Measurements from ENCODE around the gene ZNF576. TPM values are rescaled to one million over a fixed set of nuclear protein-coding genes. Genes with fewer than 3 reads are reported as not detected.
"Not testable (repeated sequence)": the region's sequence is repeated elsewhere in the genome, so short reads cannot be mapped to it uniquely, and the experiment has no call there.

Gene ZNF576
- total RNA-seq, 4 donors from 2014 or later = 12.3 to 15.0 (median 13.3) TPM

GRCh38 chr19:43642531-43642930 is 46.1 kb downstream of the ZNF576 start:
- no peak for DNase-seq (ENCODE audit: low spot score)
- no peak for TF ChIP-seq CTCF (IDR thresholded peaks at IDR 0.05)
- no peak for ATAC-seq (ENCODE audit: low FRiP score)

DNA sequence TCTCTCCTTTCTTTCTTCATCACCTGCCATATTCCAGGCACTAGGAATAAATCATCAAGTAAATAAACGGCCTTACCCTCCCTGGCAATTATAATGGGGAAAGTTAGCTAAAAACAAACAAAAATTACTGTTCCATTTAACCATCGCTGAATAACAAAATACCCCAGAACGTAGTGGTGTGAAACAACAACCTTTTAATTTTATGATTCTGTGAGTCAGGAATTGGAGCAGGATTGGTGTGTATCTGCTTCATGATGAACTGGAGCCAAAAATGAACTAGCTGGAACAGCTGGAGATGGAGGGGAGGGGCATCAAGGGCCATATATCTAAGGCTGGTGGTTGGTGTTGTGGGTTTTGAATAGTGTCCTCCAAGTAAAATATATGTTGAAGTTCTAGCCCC is 46.9 kb downstream of the ZNF576 start:
- TF ChIP-seq CTCF (IDR thresholded peaks at IDR 0.05) = no peak
- DNase-seq (ENCODE audit: low spot score) (no peak), ATAC-seq (ENCODE audit: low FRiP score) (no peak)

DNA sequence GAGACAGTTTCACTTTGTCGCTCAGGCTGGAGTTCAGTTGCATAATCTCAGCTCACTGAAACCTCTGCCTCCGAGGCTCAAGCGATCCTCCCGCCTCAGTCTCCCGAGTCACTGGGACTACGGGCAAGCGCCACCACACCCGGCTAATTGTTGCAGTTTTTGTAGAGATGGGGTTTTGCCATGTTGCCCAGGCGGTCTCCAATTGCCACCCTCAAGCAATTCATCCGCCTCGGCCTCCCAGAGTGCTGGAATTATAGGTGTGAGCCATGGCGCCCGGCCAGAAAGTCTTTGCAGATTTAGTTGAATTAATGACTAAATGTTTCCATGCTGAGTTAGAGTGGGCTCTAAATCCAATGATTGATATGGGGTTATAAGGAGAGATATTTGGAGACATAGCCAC is 47.8 kb downstream of the ZNF576 start:
- ATAC-seq (ENCODE audit: low FRiP score) (no peak), DNase-seq (ENCODE audit: low spot score) (no peak)
- no peak for TF ChIP-seq CTCF (IDR thresholded peaks at IDR 0.05)

DNA sequence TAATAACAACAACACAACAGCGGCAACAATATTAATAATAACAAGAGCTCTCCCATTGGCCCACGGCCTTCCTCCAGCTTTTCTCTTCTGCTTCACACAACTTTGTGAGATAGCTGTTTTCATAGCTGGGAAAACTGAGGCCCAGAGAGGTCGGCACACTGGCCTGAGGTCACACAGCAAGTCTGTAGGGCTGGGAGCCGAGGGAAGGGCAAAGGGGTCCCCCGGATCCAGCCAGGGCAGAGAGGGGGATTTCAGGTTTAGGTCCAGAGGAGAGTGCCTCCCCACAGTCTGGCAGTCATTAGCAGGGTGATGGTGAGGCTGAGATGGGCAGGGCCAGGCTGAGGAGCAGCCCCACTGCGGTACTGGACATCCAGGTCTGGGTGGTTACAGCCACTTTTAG is 52.2 kb downstream of the ZNF576 start:
- TF ChIP-seq CTCF (IDR thresholded peaks at IDR 0.05) = no peak
- DNase-seq (ENCODE audit: low spot score) (no peak), ATAC-seq (ENCODE audit: low FRiP score) (no peak)

- DNase-seq (ENCODE audit: low spot score) = no peak
Observed at GRCh38 chr19:43649514-43649913, 53.1 kb downstream of the ZNF576 start.

GRCh38 chr19:43650276-43650675 is 53.9 kb downstream of the ZNF576 start:
- not testable (repeated sequence) for ATAC-seq (ENCODE audit: low FRiP score); DNase-seq (ENCODE audit: low spot score)

More at GRCh38 chr19:43649514-43649913, 53.1 kb downstream of the ZNF576 start:
- no peak for TF ChIP-seq CTCF (IDR thresholded peaks at IDR 0.05)
- ATAC-seq (ENCODE audit: low FRiP score) = no peak

Other genes with a start within 250 kb of the ZNF576 start
- 10 to 100 TPM in 1 of 4 donors, 1 to 10 TPM in 2, under 1 TPM in 1; 0.72 to 20.3 (median 3.5) TPM for gene CD177, start 242.9 kb upstream of the ZNF576 start, total RNA-seq
- gene TEX101, start 181.7 kb upstream of the ZNF576 start, total RNA-seq = not detected
- gene LYPD3, start 131.0 kb upstream of the ZNF576 start, total RNA-seq = 10 to 100 TPM in 1 of 4 donors, 1 to 10 TPM in 1, under 1 TPM in 1, not detected in 1; 0.47 to 26.4 (median 1.9) TPM
- gene PHLDB3, start 91.8 kb upstream of the ZNF576 start, total RNA-seq = 1 to 10 TPM; 2.0 to 8.7 (median 3.9) TPM
- gene ETHE1, start 69.4 kb upstream of the ZNF576 start, total RNA-seq = 10 to 100 TPM; 32.4 to 52.3 (median 41.3) TPM
- gene ZNF575, start 63.4 kb upstream of the ZNF576 start, total RNA-seq = under 1 TPM in 1 of 4 donors, not detected in 3; 0.47 TPM
- 10 to 100 TPM; 13.0 to 24.1 (median 15.8) TPM for gene XRCC1, start 21.1 kb upstream of the ZNF576 start, total RNA-seq
- 10 to 100 TPM in 2 of 4 donors, 1 to 10 TPM in 2; 3.8 to 18.4 (median 8.6) TPM for gene PINLYP, start 20.8 kb upstream of the ZNF576 start, total RNA-seq
- 10 to 100 TPM; 14.4 to 24.0 (median 17.6) TPM for gene IRGQ, start 461 bp upstream of the ZNF576 start, total RNA-seq
- under 1 TPM in 3 of 4 donors, not detected in 1; 0.12 to 0.46 (median 0.38) TPM for gene SRRM5, start 15.5 kb downstream of the ZNF576 start, total RNA-seq
- gene ZNF428, start 23.0 kb downstream of the ZNF576 start, total RNA-seq = 10 to 100 TPM; 15.4 to 22.1 (median 16.2) TPM
- gene CADM4, start 43.3 kb downstream of the ZNF576 start, total RNA-seq = 1 to 10 TPM in 3 of 4 donors, under 1 TPM in 1; 0.79 to 3.5 (median 2.5) TPM
- gene PLAUR, start 73.6 kb downstream of the ZNF576 start, total RNA-seq = 100 to 1,000 TPM in 2 of 4 donors, 10 to 100 TPM in 2; 36.3 to 250 (median 88.0) TPM
- not detected for gene IRGC, start 119.5 kb downstream of the ZNF576 start, total RNA-seq
- 10 to 100 TPM; 13.7 to 22.8 (median 15.5) TPM for gene SMG9, start 158.4 kb downstream of the ZNF576 start, total RNA-seq
- gene KCNN4, start 184.4 kb downstream of the ZNF576 start, total RNA-seq = 10 to 100 TPM in 1 of 4 donors, 1 to 10 TPM in 2, under 1 TPM in 1; 0.74 to 19.1 (median 2.6) TPM
- 10 to 100 TPM in 1 of 4 donors, 1 to 10 TPM in 2, under 1 TPM in 1; 0.95 to 15.0 (median 2.4) TPM for gene LYPD5, start 205.9 kb downstream of the ZNF576 start, total RNA-seq
- 10 to 100 TPM in 1 of 4 donors, 1 to 10 TPM in 3; 4.8 to 20.5 (median 7.3) TPM for gene ZNF283, start 230.7 kb downstream of the ZNF576 start, total RNA-seq

Measured in omental fat pad (tissue), 4 donors.